H1 (cell line): ENCODE data around the gene CLCNKB. TPM values are rescaled to one million over a fixed set of nuclear protein-coding genes. Genes with fewer than 3 reads are reported as not detected.
A peak's percentile ranks its signal among the peaks of the same experiment; 100 is the strongest.

Source experiments
- CTCF ChIA-PET: fragments of 300-600 bp; sonication (Branson Sonifier 250); formaldehyde crosslinking; loops from one replicate; lab custom pipeline; 2021; ENCODE audit not compliant: partially characterized antibody; lab: Charles Lee
- POLR2A ChIA-PET: fragments of 300-600 bp; sonication (Branson Sonifier 250); formaldehyde crosslinking; loops from one replicate; lab custom pipeline; 2021; ENCODE audit warnings: inconsistent platforms; ENCODE audit not compliant: partially characterized antibody; lab: Charles Lee
- DNase-seq, 2 experiments: peaks; one replicate each; pipeline versions ENCODE4 v3.0.0 to v3.0.0-alpha.2; 2010 to 2022; ENCODE audit warnings: low spot score in 2 of 2, low read depth in 1 of 2, mixed read lengths in 1 of 2
- FAIRE-seq: peaks from 2 replicates; lab custom pipeline; 2011; peaks lifted over from hg19 to GRCh38; lab: Jason Lieb, UNC
- H2AFZ ChIP-seq: 2 replicates; pipeline ENCODE4 v1.8.1; 2012; ENCODE audit warnings: low read length, inconsistent platforms
- H2AK5ac ChIP-seq: 2 replicates; pipeline ENCODE4 v1.6.1; 2013; ENCODE audit warnings: low read depth, low read length
- H2BK120ac ChIP-seq: replicated peaks from 2 replicates; pipeline ENCODE3; 2013; ENCODE audit warnings: low read depth, low read length, inconsistent platforms
- H2BK12ac ChIP-seq: 2 replicates; pipeline ENCODE4 v1.6.1; 2013; ENCODE audit warnings: low read depth, low read length
- H2BK15ac ChIP-seq: 2 replicates; pipeline ENCODE4 v1.6.1; 2013; ENCODE audit warnings: low read length
- H2BK20ac ChIP-seq: 2 replicates; pipeline ENCODE4 v1.6.1; 2013; ENCODE audit warnings: low read length
- H2BK5ac ChIP-seq: 2 replicates; pipeline ENCODE4 v1.6.1; 2013; ENCODE audit warnings: low read depth, low read length
- H3K14ac ChIP-seq: 2 replicates; pipeline ENCODE4 v1.6.1; 2013; ENCODE audit warnings: inconsistent platforms; ENCODE audit not compliant: insufficient read length
- H3K18ac ChIP-seq: 2 replicates; pipeline ENCODE4 v1.6.1; 2013; ENCODE audit warnings: low read length; ENCODE audit errors: extremely low read depth
- H3K23ac ChIP-seq: 2 replicates; pipeline ENCODE4 v1.6.1; 2013; ENCODE audit warnings: inconsistent platforms; ENCODE audit not compliant: insufficient read length
- H3K23me2 ChIP-seq: 2 replicates; pipeline ENCODE4 v1.6.1; 2013; ENCODE audit warnings: low read depth, low read length
- H3K27ac ChIP-seq: 2 replicates; pipeline ENCODE4 v1.6.1; 2011; ENCODE audit warnings: low read depth, low read length, inconsistent platforms
- H3K27me3 ChIP-seq, 4 experiments: replicated peaks in 1 of 4; 1 replicate in 1 of 4; 2 replicates in 3 of 4; pipeline versions ENCODE4 v1.6.1 to v1.8.1; 2011 to 2013; ENCODE audit warnings: low read length in 3 of 4, mild to moderate bottlenecking in 3 of 4, inconsistent platforms in 2 of 4, mixed read lengths in 2 of 4, moderate library complexity in 1 of 4; ENCODE audit not compliant: control insufficient read depth in 3 of 4, insufficient read depth in 3 of 4; ENCODE audit errors: extremely low read depth in 1 of 4
- H3K36me3 ChIP-seq, 4 experiments: 2 replicates each; pipeline versions ENCODE4 v1.6.1 to v1.8.1; 2011 to 2013; ENCODE audit warnings: mild to moderate bottlenecking in 4 of 4, low read length in 3 of 4, moderate library complexity in 2 of 4, control low read depth in 1 of 4, inconsistent platforms in 1 of 4; ENCODE audit not compliant: insufficient read depth in 4 of 4, control insufficient read depth in 2 of 4
- H3K4ac ChIP-seq: replicated peaks from 2 replicates; pipeline ENCODE3; 2013; ENCODE audit warnings: low read length, low read depth, mixed read lengths, inconsistent platforms; ENCODE audit not compliant: insufficient read length
- H3K4me1 ChIP-seq, 4 experiments: replicated peaks in 1 of 4; 1 replicate in 1 of 4; 2 replicates in 3 of 4; pipeline versions ENCODE4 v1.6.1 to v1.8.1; 2011 to 2013; ENCODE audit warnings: low read length in 3 of 4, inconsistent platforms in 2 of 4, mixed read lengths in 1 of 4; ENCODE audit not compliant: insufficient read depth in 4 of 4, control insufficient read depth in 3 of 4
- H3K4me2 ChIP-seq, 2 experiments: 2 replicates each; pipeline versions ENCODE4 v1.6.1 to v1.8.1; 2011 to 2013; ENCODE audit warnings: low read depth in 2 of 2, low read length in 2 of 2, control low read depth in 1 of 2, inconsistent platforms in 1 of 2, mild to moderate bottlenecking in 1 of 2; ENCODE audit not compliant: insufficient read depth in 1 of 2
- H3K4me3 ChIP-seq, 4 experiments: fragments of 200-600, 300-600 bp in 1 of 4; sonication (generic), shearing (Covaris generic), sonication (Bioruptor Twin) in 1 of 4; 2 replicates each; pipeline versions ENCODE4 v1.5.1 to v1.8.1; 2011 to 2016; ENCODE audit warnings: low read length in 4 of 4, low read depth in 3 of 4, control low read depth in 2 of 4, inconsistent platforms in 2 of 4, mild to moderate bottlenecking in 2 of 4, mixed read lengths in 1 of 4, moderate library complexity in 1 of 4; ENCODE audit not compliant: insufficient read depth in 2 of 4; ENCODE audit errors: extremely low read depth in 1 of 4
- H3K56ac ChIP-seq: replicated peaks from 2 replicates; pipeline ENCODE3; 2013; ENCODE audit warnings: low read depth, mild to moderate bottlenecking, mixed read lengths, low read length, inconsistent platforms; ENCODE audit not compliant: insufficient read length
- H3K79me1 ChIP-seq: 2 replicates; pipeline ENCODE4 v1.6.1; 2013; ENCODE audit warnings: low read depth, low read length, control low read depth
- H3K79me2 ChIP-seq, 2 experiments: 2 replicates each; pipeline versions ENCODE4 v1.6.1 to v1.8.1; 2012 to 2013; ENCODE audit warnings: low read length in 2 of 2, mild to moderate bottlenecking in 2 of 2, inconsistent platforms in 1 of 2; ENCODE audit not compliant: insufficient read depth in 2 of 2, control insufficient read depth in 1 of 2
- H3K9ac ChIP-seq, 4 experiments: replicated peaks in 1 of 4; 1 replicate in 1 of 4; 2 replicates in 3 of 4; pipeline versions ENCODE4 v1.6.1 to v1.8.1; 2011 to 2013; ENCODE audit warnings: low read depth in 3 of 4, low read length in 3 of 4, control low read depth in 2 of 4, mild to moderate bottlenecking in 2 of 4, moderate library complexity in 2 of 4, inconsistent platforms in 1 of 4; ENCODE audit errors: extremely low read depth in 1 of 4
- H3K9me3 ChIP-seq, 2 experiments: 2 replicates each; pipeline versions ENCODE4 v1.6.1 to v1.8.1; 2012 to 2013; ENCODE audit warnings: mild to moderate bottlenecking in 2 of 2, moderate library complexity in 2 of 2, control low read depth in 1 of 2, inconsistent platforms in 1 of 2, low read depth in 1 of 2, low read length in 1 of 2, mixed read lengths in 1 of 2; ENCODE audit not compliant: insufficient read depth in 2 of 2
- H4K20me1 ChIP-seq, 2 experiments: replicated peaks in 1 of 2; 2 replicates each; pipeline versions ENCODE3 to v1.8.1; 2011 to 2013; ENCODE audit warnings: inconsistent platforms in 2 of 2, low read length in 2 of 2, mild to moderate bottlenecking in 1 of 2; ENCODE audit not compliant: insufficient read depth in 2 of 2, control insufficient read depth in 1 of 2
- H4K5ac ChIP-seq: 2 replicates; pipeline ENCODE4 v1.6.1; 2013; ENCODE audit warnings: low read length, low read depth, mixed read lengths, inconsistent platforms; ENCODE audit not compliant: insufficient read length
- H4K8ac ChIP-seq: 2 replicates; pipeline ENCODE4 v1.8.0; 2013; ENCODE audit warnings: mild to moderate bottlenecking, moderate library complexity, low read length, inconsistent platforms; ENCODE audit not compliant: insufficient read depth; ENCODE audit errors: extremely low read depth
- H4K91ac ChIP-seq: replicated peaks from 2 replicates; pipeline ENCODE3; 2013; ENCODE audit warnings: low read length, mixed read lengths, inconsistent platforms; ENCODE audit not compliant: insufficient read length
- KDM4A ChIP-seq: IDR thresholded peaks from one replicate; pipeline ENCODE4 v1.7.1; 2012; ENCODE audit warnings: low read depth, mild to moderate bottlenecking, moderate library complexity, low read length, inconsistent platforms; ENCODE audit not compliant: severe bottlenecking
- WGBS, 2 experiments: shearing (Covaris generic) in 1 of 2; methylation state at CpG; one replicate each; pipeline versions ENCODE4 v1.1.6 to v1.1.7; 2013 to 2015; ENCODE audit warnings: low lambda C conversion rate in 2 of 2, mixed read lengths in 2 of 2, inconsistent platforms in 1 of 2, low coverage in 1 of 2, missing lambda C conversion rate in 1 of 2; ENCODE audit not compliant: insufficient replicate concordance in 2 of 2, insufficient coverage in 1 of 2, insufficient read length in 1 of 2; ENCODE audit errors: extremely low coverage in 1 of 2, missing lambda C conversion rate in 1 of 2; 5-methylcytosine and 5-hydroxymethylcytosine counted together
- polyA plus RNA-seq, 7 experiments: library from polyadenylated mRNA; depleted of rRNA in 3 of 7; stranded (reverse) in 5 of 7; unstranded in 2 of 7; fragments of >200 nt in 5 of 7; fragments of 200-250 nt in 2 of 7; gene quantifications; 1 replicate in 5 of 7; 2 replicates in 1 of 7; 4 replicates in 1 of 7; pipeline versions ENCODE4 v1.2.1 to v1.2.3, GENCODE V29; 2011 to 2013; ENCODE audit warnings: missing spikeins in 2 of 7, mixed read lengths in 2 of 7
- total RNA-seq: library from RNA; stranded (reverse); fragmentation: NEBNext Ultra II Directional; extraction: Animal tissue kit (Norgen Biotek cat#: 25700); gene quantifications from 2 replicates; pipeline ENCODE4 v1.2.1, GENCODE V29; 2021

CLCNKB gene
- total and polyA plus RNA-seq, 2 of the 8 experiments (the other 6 are each of a cell fraction or from before 2014, with no cell fraction given) = 1.2 to 3.5 TPM

DNA sequence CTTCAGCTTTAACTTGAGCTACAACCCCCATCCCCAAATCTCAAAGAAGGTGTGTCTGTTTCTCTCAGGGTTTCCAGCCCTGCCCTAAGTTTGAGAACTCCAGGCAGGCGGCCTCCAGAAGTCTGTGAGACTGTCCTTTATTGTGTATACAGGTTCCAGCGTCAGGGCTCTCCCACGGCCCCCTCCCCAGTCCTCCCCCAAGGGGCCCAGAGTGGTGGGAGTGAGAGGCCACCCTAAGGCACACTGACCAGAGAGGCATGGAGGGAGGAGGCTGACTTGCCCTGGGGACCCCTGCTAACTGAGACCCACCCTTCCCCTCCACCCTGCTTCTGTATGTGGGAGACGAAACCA, 29.7 kb upstream of the CLCNKB start:
- H3K14ac ChIP-seq = no peak overlapping the region
- ChIA-PET CTCF (interaction anchor here (0.9 to 8.9 kb wide), 9 partner anchors 7 to 60 kb away, joined by 3 to 74 read pairs (median 7); partner anchors contain the start of genes CLCNKA, FAM131C and HSPB7), POLR2A (interaction anchor here (0.7 to 2.7 kb wide), 9 partner anchors 10 to 87 kb away, joined by 3 to 13 read pairs (median 3); partner anchors contain the start of genes SRARP and ZBTB17)
- no peak overlapping the region for H4K8ac ChIP-seq
- FAIRE-seq = no peak
- no peak overlapping the region for H4K5ac ChIP-seq
- H3K27me3 ChIP-seq = no peaks in the 10 kb centered on the region; a peak in 1 of 7 replicates
- H2BK15ac ChIP-seq = peak overlapping the region; percentile 65; the same call in 1 of the 2 replicates
- H3K9ac ChIP-seq = no peak overlapping the region
- no peak overlapping the region for H2BK120ac ChIP-seq
- H3K23ac ChIP-seq = no peak overlapping the region
- WGBS, 2 experiments = 71% methylated on average over 3 of the region's 4 CpGs; no CpG with 5 or more reads in 1 of the 2 experiments
- no peak overlapping the region for H2BK20ac ChIP-seq
- H3K56ac ChIP-seq = no peak overlapping the region
- H2BK12ac ChIP-seq = peak overlapping the region; percentile 64
- no peaks in the 10 kb centered on the region; the same call in 1 of the 2 replicates for H3K23me2 ChIP-seq
- peak overlapping the region; percentile 45 to 66 for H3K4me2 ChIP-seq
- H3K18ac ChIP-seq = no peak overlapping the region; the same call in 1 of the 2 replicates
- no peak overlapping the region for H2AFZ ChIP-seq
- no peak overlapping the region for H3K4ac ChIP-seq
- 0 out of 2 replicates have a peak overlapping the region, but pooled peaks have one; percentile 29 for H2AK5ac ChIP-seq
- no peaks in the 10 kb centered on the region for H3K9me3 ChIP-seq
- peak overlapping the region in 1 of 4 experiments; percentile 64; a peak in 3 of 8 replicates for H3K4me3 ChIP-seq
- H3K79me1 ChIP-seq = no peaks in the 10 kb centered on the region
- no peak overlapping the region; the same call in 1 of the 2 replicates for H3K27ac ChIP-seq
- no peaks in the 10 kb centered on the region for H3K79me2 ChIP-seq
- no peaks in the 10 kb centered on the region for H4K20me1 ChIP-seq
- H2BK5ac ChIP-seq = 0 out of 2 replicates have a peak overlapping the region, but pooled peaks have one; percentile 10
- H3K4me1 ChIP-seq = peaks cover 5 to 37% (median 24%) of the 10 kb centered on the region in 4 experiments
- H4K91ac ChIP-seq = no peak overlapping the region
- no peaks in the 10 kb centered on the region for H3K36me3 ChIP-seq
- no peak for DNase-seq
- no peak for TF ChIP-seq KDM4A
